HepG2 (cell line): ENCODE measurements around the gene CDC20. TPM values are rescaled to one million over a fixed set of nuclear protein-coding genes. Genes with fewer than 3 reads are reported as not detected.

Experiments used
- FLYWCH1 ChIP-seq: sonication (generic); formaldehyde crosslinking; IDR thresholded peaks from 2 replicates; pipeline ENCODE4 v1.8.1; 2023; ENCODE audit warnings: mild to moderate bottlenecking, missing genetic modification reagents
- JARID2 ChIP-seq: sonication (generic); formaldehyde crosslinking; IDR thresholded peaks from 2 replicates; pipeline ENCODE4 v1.8.1; 2023; ENCODE audit warnings: missing genetic modification reagents, inconsistent platforms; ENCODE audit not compliant: insufficient replicate concordance
- KDM1A ChIP-seq: IDR thresholded peaks from 2 replicates; pipeline ENCODE4 v1.6.1; 2016; ENCODE audit warnings: missing compliant biosample characterization
- PAF1 ChIP-seq: IDR thresholded peaks from 2 replicates; pipeline ENCODE4 v1.6.1; 2016; ENCODE audit warnings: missing genetic modification reagents, missing compliant biosample characterization
- PRDM15 ChIP-seq: sonication (generic); formaldehyde crosslinking; IDR thresholded peaks from 2 replicates; pipeline ENCODE4 v1.4.0; 2020; ENCODE audit warnings: missing genetic modification reagents
- REST ChIP-seq, 2 experiments: IDR thresholded peaks; 2 replicates each; pipeline ENCODE4 v1.6.1; 2011 to 2012; ENCODE audit warnings: low read length in 2 of 2, borderline replicate concordance in 1 of 2, low read depth in 1 of 2, mild to moderate bottlenecking in 1 of 2, moderate library complexity in 1 of 2
- SP140L ChIP-seq: sonication (generic); formaldehyde crosslinking; IDR thresholded peaks from 2 replicates; pipeline ENCODE4 v1.4.0; 2020; ENCODE audit warnings: missing genetic modification reagents, borderline replicate concordance
- TEAD3 ChIP-seq: optimal IDR thresholded peaks from 2 replicates; pipeline ENCODE3; 2016; ENCODE audit warnings: borderline replicate concordance
- ZNF280B ChIP-seq: sonication (generic); formaldehyde crosslinking; IDR thresholded peaks from 2 replicates; pipeline ENCODE4 v1.5.0; 2020; ENCODE audit warnings: missing genetic modification reagents, mild to moderate bottlenecking, borderline replicate concordance
- ZNF281 ChIP-seq: sonication (generic); formaldehyde crosslinking; IDR thresholded peaks from 2 replicates; pipeline ENCODE4 v1.4.0; 2020; ENCODE audit warnings: missing genetic modification reagents, borderline replicate concordance
- ZNF766 ChIP-seq: sonication (generic); formaldehyde crosslinking; IDR thresholded peaks from 2 replicates; pipeline ENCODE4 v1.5.0; 2020; ENCODE audit warnings: missing genetic modification reagents, borderline replicate concordance
- ZNF788 ChIP-seq: sonication (generic); formaldehyde crosslinking; IDR thresholded peaks from 2 replicates; pipeline ENCODE4 v1.5.0; 2020; ENCODE audit warnings: mild to moderate bottlenecking, missing genetic modification reagents, borderline replicate concordance
- polyA plus RNA-seq, 8 experiments: library from polyadenylated mRNA; depleted of rRNA in 3 of 8; stranded (reverse) in 7 of 8; unstranded in 1 of 8; fragments of >200 nt; fragmentation: Illumina TruSeq in 4 of 8; extraction: Trizol in 4 of 8; gene quantifications; 2 replicates each; pipeline versions ENCODE4 v1.2.1 to v1.2.3, GENCODE V29; 2011 to 2016; ENCODE audit warnings: low read depth in 4 of 8, missing spikeins in 1 of 8, mixed read lengths in 1 of 8; ENCODE audit not compliant: insufficient read depth in 1 of 8
- total RNA-seq, 5 experiments: library from RNA; depleted of rRNA; stranded (reverse); fragments of >200 nt; fragmentation: Illumina TruSeq; extraction: Trizol; gene quantifications; 2 replicates each; pipeline ENCODE4 v1.2.3, GENCODE V29; 2016; ENCODE audit warnings: low read depth in 1 of 5

Gene CDC20
- total and polyA plus RNA-seq, 2 of the 13 experiments (the other 11 are each of a cell fraction or from before 2014, with no cell fraction given): 57.9 to 90.0 TPM

- peak; percentile 30; the same call in 1 of the 2 replicates for TF ChIP-seq ZNF280B (CRISPR knock-in tag)
- TF ChIP-seq KDM1A: peak; percentile 54; the same call in 1 of the 2 replicates
- peak; percentile 56; the same call in 1 of the 2 replicates for TF ChIP-seq ZNF281
- peak; percentile 74 for TF ChIP-seq JARID2 (CRISPR knock-in tag)
- TF ChIP-seq ZNF766 (CRISPR knock-in tag): 0 out of 2 replicates have a peak, but pooled peaks have one; percentile 35
- TF ChIP-seq REST (IDR thresholded peaks at IDR 0.05; ENCODE audit: borderline replicate concordance in 1 of 2, low read depth in 1 of 2, low read length in 2 of 2): no peak; a peak in 1 of 4 replicates
- TF ChIP-seq TEAD3: peak; percentile 30
- TF ChIP-seq ZNF788 (CRISPR knock-in tag): peak; percentile 75; the same call in 1 of the 2 replicates
- TF ChIP-seq FLYWCH1 (CRISPR knock-in tag): no peak
- TF ChIP-seq SP140L: no peak
- no peak for TF ChIP-seq PAF1 (CRISPR knock-in tag)
- TF ChIP-seq PRDM15 (CRISPR knock-in tag): no peak
These were observed 30.8 kb downstream of the CDC20 start, which contains the start of the genes MED8 and SZT2 (continued) for GRCh38 chr1:43389326-43390313.
